Stimulated activated CD4-positive, alpha-beta T cell treated with anti-CD3 and anti-CD28 coated beads, Interleukin-4, amount 100 ng/mL, for 24 hours (primary cell): ENCODE measurements around the gene ADCY4.
"Not testable (repeated sequence)": the region's sequence is repeated elsewhere in the genome, so short reads cannot be mapped to it uniquely, and the experiment has no call there.

Experiments used
- DNase-seq: peaks from one replicate; pipeline ENCODE4 v3.0.0-alpha.2; 2020

ADCY4 gene

DNA sequence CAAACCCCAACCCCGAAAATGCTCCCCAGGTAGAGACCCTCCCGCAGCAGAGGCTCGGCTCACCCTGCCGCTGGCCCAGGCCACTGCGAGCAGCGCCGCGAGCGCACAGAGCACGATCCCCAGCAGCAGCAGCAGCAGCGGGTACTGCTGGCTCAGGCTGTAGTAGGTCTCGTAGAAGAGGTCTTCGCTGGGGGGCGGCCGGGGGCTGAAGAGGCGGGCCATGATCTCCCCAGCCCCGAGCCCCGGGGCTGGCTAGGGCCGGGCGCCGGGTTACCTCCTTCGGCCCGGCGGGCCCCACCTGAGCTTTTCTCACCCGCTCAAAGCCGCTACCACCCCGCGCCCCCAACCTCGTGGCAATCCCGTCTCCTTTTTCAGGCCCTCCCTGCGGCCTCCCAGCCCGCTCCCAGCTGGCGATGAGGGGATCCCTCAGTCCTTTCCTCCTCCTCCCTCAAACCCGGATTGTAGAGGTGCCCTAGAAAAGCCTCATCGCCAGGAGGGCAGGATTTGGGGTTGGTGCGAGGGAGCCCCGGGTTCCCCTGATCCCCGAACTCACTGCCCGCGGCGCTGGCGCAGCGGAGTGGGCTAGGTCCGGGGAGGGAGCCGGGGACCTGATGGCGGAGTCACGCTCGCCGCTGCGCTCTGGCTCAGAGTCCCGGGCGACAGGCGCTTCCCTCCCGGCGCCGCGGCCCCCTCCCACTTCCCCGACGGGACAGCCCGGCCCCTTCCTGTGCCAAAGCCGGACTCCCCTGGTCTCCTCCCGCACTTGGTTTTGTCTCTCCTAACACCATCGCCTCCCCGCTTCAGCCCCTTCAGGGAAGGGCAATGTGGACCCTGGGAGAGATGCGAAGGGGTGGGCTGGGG is at the start of gene ADCY4:
Gene ADCY4, minus strand, starts transcription at position 641 of the 861 bp plus-strand sequence. Its CDS starts 419 bp downstream, at position 222.
- DNase-seq = no peak

GRCh38 chr14:24384169-24384568 is 49.3 kb upstream of the ADCY4 start:
- no peak for DNase-seq

DNA sequence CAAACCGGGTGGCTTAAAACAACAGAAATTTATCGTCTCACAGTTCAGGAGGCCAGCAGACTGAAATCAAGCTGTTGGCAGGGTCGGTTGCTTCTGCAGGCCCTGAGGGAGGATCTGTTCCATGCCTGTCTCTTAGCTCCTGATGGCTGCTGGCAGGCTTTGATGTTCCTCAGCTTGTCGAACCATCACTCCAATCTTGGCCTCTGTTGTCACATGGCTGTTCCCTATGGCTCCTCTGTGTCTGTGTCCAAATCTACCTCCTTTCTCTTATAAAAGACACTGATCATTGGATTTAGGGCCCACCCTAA is 47.1 kb upstream of the ADCY4 start:
- DNase-seq = no peak

DNA sequence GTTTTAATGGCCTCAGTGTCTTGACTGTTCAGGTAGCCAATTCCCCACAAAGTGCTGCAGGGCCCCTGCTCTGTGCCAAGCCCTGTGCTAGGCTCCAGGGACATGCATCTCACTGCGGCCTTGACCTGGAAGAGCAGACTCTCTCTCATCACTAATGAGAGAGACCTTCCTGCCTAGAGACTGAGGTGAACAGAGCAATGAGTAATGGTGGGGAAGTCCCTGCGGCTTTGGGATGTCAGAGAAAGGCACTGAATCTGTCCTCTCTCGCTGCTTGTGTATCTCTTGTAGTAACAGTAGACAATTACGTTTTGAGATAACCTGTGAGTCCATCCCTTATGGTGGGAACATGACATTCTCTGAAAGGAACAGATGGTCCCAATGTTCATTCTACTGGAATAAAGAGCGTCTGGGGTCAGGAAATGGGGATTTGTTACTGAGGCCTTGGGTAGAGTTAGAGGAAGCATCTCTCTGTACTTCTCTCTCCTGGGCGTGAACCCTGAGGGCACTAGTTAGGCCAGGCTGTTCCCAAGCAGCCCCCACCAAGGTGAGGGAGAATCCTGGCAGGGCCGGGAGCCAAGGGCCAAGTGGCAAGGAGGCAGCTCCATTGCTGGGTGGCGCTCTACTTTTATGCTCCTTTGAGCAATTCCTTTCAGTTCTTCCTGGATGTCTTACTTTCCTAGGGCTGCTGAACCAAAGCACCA is 46.6 kb upstream of the ADCY4 start:
- no peak for DNase-seq

- DNase-seq = no peak
Measured at GRCh38 chr14:24379907-24380730, 45.2 kb upstream of the ADCY4 start.

GRCh38 chr14:24378981-24379906 is 44.4 kb upstream of the ADCY4 start:
- DNase-seq = no peak

DNA sequence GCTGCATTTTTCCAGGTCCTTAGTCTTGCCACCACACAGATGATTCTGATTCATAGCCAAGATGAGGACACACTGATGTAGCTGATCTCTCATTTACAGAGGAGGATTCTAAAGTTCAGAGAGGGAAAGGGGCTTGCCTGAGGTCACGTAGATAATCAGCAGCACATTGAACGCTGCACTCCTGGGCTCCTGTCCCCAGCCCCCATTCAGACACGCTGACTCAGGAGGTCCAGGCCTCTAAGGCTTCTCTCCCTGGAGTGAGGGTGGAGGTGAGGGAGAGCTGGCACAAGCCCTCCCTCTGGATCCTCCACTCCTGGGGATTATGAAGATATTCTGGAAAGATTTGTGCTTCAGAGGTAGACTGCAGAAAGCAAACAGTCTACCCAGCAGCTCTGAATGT is 43.5 kb upstream of the ADCY4 start:
- no peak for DNase-seq

GRCh38 chr14:24377657-24378056 is 42.8 kb upstream of the ADCY4 start:
- DNase-seq = no peak

- no peak for DNase-seq
Measured at GRCh38 chr14:24377126-24377525, 42.3 kb upstream of the ADCY4 start.

GRCh38 chr14:24376448-24377070 is 41.7 kb upstream of the ADCY4 start:
- no peak for DNase-seq

- no peak for DNase-seq
Measured at GRCh38 chr14:24372701-24373416, 38.0 kb upstream of the ADCY4 start.

DNA sequence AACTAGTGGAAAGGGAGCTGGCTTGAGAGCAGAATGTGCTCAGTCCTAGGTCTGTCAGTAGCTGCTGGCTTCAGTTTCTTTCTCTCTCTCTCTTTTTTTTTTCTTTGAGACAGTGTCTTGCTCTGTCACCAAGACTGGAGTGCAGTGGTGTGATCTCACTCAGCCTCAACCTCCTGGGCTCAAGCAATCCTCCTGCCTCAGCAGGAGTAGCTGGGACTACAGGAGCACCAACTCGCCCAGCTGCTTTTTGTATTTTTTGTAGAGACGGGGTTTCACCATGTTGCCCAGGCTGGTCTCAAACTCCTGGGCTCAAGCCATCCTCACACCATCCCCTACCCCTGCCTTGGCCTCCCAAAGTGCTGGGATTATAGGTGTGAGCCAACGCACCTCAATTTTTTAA is 36.7 kb upstream of the ADCY4 start:
- DNase-seq = not testable (repeated sequence)

DNA sequence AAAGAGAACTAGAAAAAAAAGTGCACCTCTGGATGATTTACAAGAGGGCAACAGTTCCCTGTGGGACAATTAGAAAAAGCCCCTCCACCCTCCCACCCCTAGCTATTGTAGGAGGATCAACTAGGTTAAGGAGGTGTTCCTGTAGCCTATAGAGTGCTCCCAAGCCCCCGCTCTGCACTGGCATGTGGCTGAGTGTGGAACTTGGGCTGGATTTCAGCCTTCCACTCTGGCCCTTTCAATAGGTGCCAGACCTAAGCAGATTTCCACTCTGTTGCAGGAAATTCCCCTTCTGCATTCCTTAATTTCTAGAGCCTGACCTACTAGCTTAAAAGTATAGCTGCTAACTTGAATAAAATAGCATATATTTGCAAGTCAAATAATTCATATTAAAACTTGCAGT is 35.9 kb upstream of the ADCY4 start:
- no peak for DNase-seq

DNA sequence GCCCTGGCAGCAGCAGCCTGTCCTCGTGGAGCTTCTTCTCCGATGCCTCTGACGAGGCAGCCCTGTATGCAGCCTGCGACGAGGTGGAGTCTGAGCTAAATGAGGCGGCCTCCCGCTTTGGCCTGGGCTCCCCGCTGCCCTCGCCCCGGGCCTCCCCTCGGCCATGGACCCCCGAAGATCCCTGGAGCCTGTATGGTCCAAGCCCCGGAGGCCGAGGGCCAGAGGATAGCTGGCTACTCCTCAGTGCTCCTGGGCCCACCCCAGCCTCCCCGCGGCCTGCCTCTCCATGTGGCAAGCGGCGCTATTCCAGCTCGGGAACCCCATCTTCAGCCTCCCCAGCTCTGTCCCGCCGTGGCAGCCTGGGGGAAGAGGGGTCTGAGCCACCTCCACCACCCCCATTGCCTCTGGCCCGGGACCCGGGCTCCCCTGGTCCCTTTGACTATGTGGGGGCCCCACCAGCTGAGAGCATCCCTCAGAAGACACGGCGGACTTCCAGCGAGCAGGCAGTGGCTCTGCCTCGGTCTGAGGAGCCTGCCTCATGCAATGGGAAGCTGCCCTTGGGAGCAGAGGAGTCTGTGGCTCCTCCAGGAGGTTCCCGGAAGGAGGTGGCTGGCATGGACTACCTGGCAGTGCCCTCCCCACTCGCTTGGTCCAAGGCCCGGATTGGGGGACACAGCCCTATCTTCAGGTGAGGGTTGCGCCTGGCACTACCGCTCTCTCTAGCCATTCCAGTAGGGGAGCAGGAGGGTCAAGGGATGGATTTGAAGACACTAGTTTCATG is 35.2 kb upstream of the ADCY4 start:
- DNase-seq = no peak

- DNase-seq = no peak
Measured at GRCh38 chr14:24369463-24369862, 34.6 kb upstream of the ADCY4 start.

GRCh38 chr14:24368562-24369252 is 33.8 kb upstream of the ADCY4 start:
- DNase-seq = no peak

- no peak for DNase-seq
Measured at GRCh38 chr14:24368212-24368561, 33.3 kb upstream of the ADCY4 start.

DNA sequence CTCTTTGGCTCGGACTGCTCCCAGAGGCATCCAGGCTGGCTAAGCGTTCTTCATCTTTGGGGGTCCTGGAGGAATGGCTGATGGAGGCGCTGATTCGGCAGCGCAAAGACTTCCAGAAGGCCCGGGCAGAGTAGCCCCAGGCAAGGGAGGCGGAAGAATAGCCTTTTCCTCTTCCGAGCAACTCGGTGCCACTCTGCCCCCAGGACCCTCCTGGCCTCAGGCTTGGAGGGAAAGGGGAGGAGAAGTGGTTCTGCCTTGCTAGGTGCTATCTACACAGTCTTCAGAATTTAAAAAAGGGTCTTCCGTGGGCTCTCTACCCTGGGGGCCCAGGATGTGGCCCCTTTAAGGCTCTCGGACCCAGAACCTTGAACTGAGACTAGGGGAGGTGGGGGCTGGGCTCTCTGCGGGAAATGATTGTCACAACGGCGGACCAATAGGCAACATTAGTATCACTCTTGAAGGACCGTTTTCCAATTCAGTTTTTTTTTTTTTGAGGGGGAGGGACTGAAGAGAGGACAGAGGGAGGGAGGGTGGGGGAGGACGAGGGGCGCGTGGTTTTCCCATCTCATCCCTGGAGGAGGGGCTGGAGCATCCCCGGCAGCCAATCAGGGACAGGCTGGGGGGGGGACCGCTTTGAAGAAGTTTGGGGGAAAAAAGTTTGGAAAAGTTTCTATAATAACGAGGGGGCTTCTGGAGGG is 32.8 kb upstream of the ADCY4 start, which contains the start of gene NFATC4:
Gene NFATC4, plus strand, starts transcription at position 671 of the 698 bp plus-strand sequence. CDS start 157 bp downstream, outside the sequence.
- DNase-seq = no peak
